Measurements from ENCODE around the gene NT5C1A.

NT5C1A gene

GRCh38 chr1:39632323-39632681 lies 39.6 kb downstream of the NT5C1A start:
- no peaks in the 10 kb centered on the region for H3K36me3 ChIP-seq (ENCODE audit: control insufficient read depth, insufficient read depth, low read length)
- peak overlapping the region; percentile 23 for H3K4me3 ChIP-seq (ENCODE audit: insufficient read depth, low read depth, low read length)
- no peaks in the 10 kb centered on the region for H3K9me3 ChIP-seq (ENCODE audit: control insufficient read depth, low read length)
- WGBS, 2 experiments = 80% methylated on average over 5 of the region's 5 CpGs
- H3K27me3 ChIP-seq (ENCODE audit: control insufficient read depth, insufficient read depth, low read length, poor library complexity, severe bottlenecking) = peaks cover 43% of the 10 kb centered on the region
- peaks cover 24% of the 10 kb centered on the region for H3K4me1 ChIP-seq (ENCODE audit: control insufficient read depth, insufficient read depth, low read length)
- peak overlapping the region; percentile 80 for H3K27ac ChIP-seq (ENCODE audit: insufficient read depth, low read depth, low read length, poor library complexity, severe bottlenecking)

GRCh38 chr1:39631361-39632322 lies 40.3 kb downstream of the NT5C1A start:
- no peak overlapping the region for H3K27ac ChIP-seq (ENCODE audit: insufficient read depth, low read depth, low read length, poor library complexity, severe bottlenecking)
- H3K4me1 ChIP-seq (ENCODE audit: control insufficient read depth, insufficient read depth, low read length) = peaks cover 19% of the 10 kb centered on the region
- no peaks in the 10 kb centered on the region for H3K9me3 ChIP-seq (ENCODE audit: control insufficient read depth, low read length)
- WGBS, 2 experiments = 89 to 90% methylated on average over 15 to 16 of the region's 16 CpGs
- H3K27me3 ChIP-seq (ENCODE audit: control insufficient read depth, insufficient read depth, low read length, poor library complexity, severe bottlenecking) = peaks cover 37% of the 10 kb centered on the region
- H3K36me3 ChIP-seq (ENCODE audit: control insufficient read depth, insufficient read depth, low read length) = no peaks in the 10 kb centered on the region
- no peak overlapping the region for H3K4me3 ChIP-seq (ENCODE audit: insufficient read depth, low read depth, low read length)

GRCh38 chr1:39628807-39629350 lies 43.0 kb downstream of the NT5C1A start:
- Histone ChIP-seq H3K27me3 (ENCODE audit: control insufficient read depth, insufficient read depth, low read length, poor library complexity, severe bottlenecking) (peaks cover 23% of the 10 kb centered on the region), H3K4me3 (ENCODE audit: insufficient read depth, low read depth, low read length) (no peak overlapping the region), H3K27ac (ENCODE audit: insufficient read depth, low read depth, low read length, poor library complexity, severe bottlenecking) (no peak overlapping the region), H3K36me3 (ENCODE audit: control insufficient read depth, insufficient read depth, low read length) (no peaks in the 10 kb centered on the region), H3K4me1 (ENCODE audit: control insufficient read depth, insufficient read depth, low read length) (peaks cover 18% of the 10 kb centered on the region), H3K9me3 (ENCODE audit: control insufficient read depth, low read length) (no peaks in the 10 kb centered on the region)
- 95 to 98% methylated on average over 11 of the region's 11 CpGs for WGBS, 2 experiments

GRCh38 chr1:39626646-39627045 lies 45.3 kb downstream of the NT5C1A start:
- Histone ChIP-seq H3K4me1 (ENCODE audit: control insufficient read depth, insufficient read depth, low read length) (peaks cover 9% of the 10 kb centered on the region), H3K36me3 (ENCODE audit: control insufficient read depth, insufficient read depth, low read length) (no peaks in the 10 kb centered on the region), H3K4me3 (ENCODE audit: insufficient read depth, low read depth, low read length) (no peak overlapping the region), H3K27ac (ENCODE audit: insufficient read depth, low read depth, low read length, poor library complexity, severe bottlenecking) (no peak overlapping the region), H3K9me3 (ENCODE audit: control insufficient read depth, low read length) (no peaks in the 10 kb centered on the region), H3K27me3 (ENCODE audit: control insufficient read depth, insufficient read depth, low read length, poor library complexity, severe bottlenecking) (peaks cover 10% of the 10 kb centered on the region)
- WGBS, 2 experiments = 87 to 88% methylated on average over 16 of the region's 16 CpGs

- WGBS, 2 experiments = 83 to 85% methylated on average over 11 of the region's 11 CpGs
- H3K27me3 ChIP-seq (ENCODE audit: control insufficient read depth, insufficient read depth, low read length, poor library complexity, severe bottlenecking) = peaks cover 10% of the 10 kb centered on the region
- H3K27ac ChIP-seq (ENCODE audit: insufficient read depth, low read depth, low read length, poor library complexity, severe bottlenecking) = no peak overlapping the region
These were observed 46.2 kb downstream of the NT5C1A start for GRCh38 chr1:39625462-39626273.

GRCh38 chr1:39625009-39625408 lies 46.9 kb downstream of the NT5C1A start:
- no peak overlapping the region for H3K27ac ChIP-seq (ENCODE audit: insufficient read depth, low read depth, low read length, poor library complexity, severe bottlenecking)
- no peaks in the 10 kb centered on the region for H3K9me3 ChIP-seq (ENCODE audit: control insufficient read depth, low read length)
- H3K4me1 ChIP-seq (ENCODE audit: control insufficient read depth, insufficient read depth, low read length) = peaks cover 9% of the 10 kb centered on the region
- 85 to 86% methylated on average over 8 of the region's 8 CpGs for WGBS, 2 experiments
- peaks cover 7% of the 10 kb centered on the region for H3K27me3 ChIP-seq (ENCODE audit: control insufficient read depth, insufficient read depth, low read length, poor library complexity, severe bottlenecking)
- no peaks in the 10 kb centered on the region for H3K36me3 ChIP-seq (ENCODE audit: control insufficient read depth, insufficient read depth, low read length)
- H3K4me3 ChIP-seq (ENCODE audit: insufficient read depth, low read depth, low read length) = no peak overlapping the region

More at GRCh38 chr1:39625462-39626273, 46.2 kb downstream of the NT5C1A start:
- no peaks in the 10 kb centered on the region for H3K36me3 ChIP-seq (ENCODE audit: control insufficient read depth, insufficient read depth, low read length)
- no peak overlapping the region for H3K4me3 ChIP-seq (ENCODE audit: insufficient read depth, low read depth, low read length)
- H3K4me1 ChIP-seq (ENCODE audit: control insufficient read depth, insufficient read depth, low read length) = peaks cover 9% of the 10 kb centered on the region
- H3K9me3 ChIP-seq (ENCODE audit: control insufficient read depth, low read length) = no peaks in the 10 kb centered on the region

GRCh38 chr1:39623053-39623452 lies 48.9 kb downstream of the NT5C1A start:
- no peak overlapping the region for H3K27ac ChIP-seq (ENCODE audit: insufficient read depth, low read depth, low read length, poor library complexity, severe bottlenecking)
- peaks cover 9% of the 10 kb centered on the region for H3K4me1 ChIP-seq (ENCODE audit: control insufficient read depth, insufficient read depth, low read length)
- H3K36me3 ChIP-seq (ENCODE audit: control insufficient read depth, insufficient read depth, low read length) = no peaks in the 10 kb centered on the region
- 92 to 94% methylated on average over 6 of the region's 6 CpGs for WGBS, 2 experiments
- no peaks in the 10 kb centered on the region for H3K27me3 ChIP-seq (ENCODE audit: control insufficient read depth, insufficient read depth, low read length, poor library complexity, severe bottlenecking)
- H3K4me3 ChIP-seq (ENCODE audit: insufficient read depth, low read depth, low read length) = no peak overlapping the region
- H3K9me3 ChIP-seq (ENCODE audit: control insufficient read depth, low read length) = no peaks in the 10 kb centered on the region

GRCh38 chr1:39622427-39622826 lies 49.5 kb downstream of the NT5C1A start:
- Histone ChIP-seq H3K4me3 (ENCODE audit: insufficient read depth, low read depth, low read length) (no peak overlapping the region), H3K4me1 (ENCODE audit: control insufficient read depth, insufficient read depth, low read length) (peaks cover 9% of the 10 kb centered on the region), H3K36me3 (ENCODE audit: control insufficient read depth, insufficient read depth, low read length) (no peaks in the 10 kb centered on the region), H3K27me3 (ENCODE audit: control insufficient read depth, insufficient read depth, low read length, poor library complexity, severe bottlenecking) (no peaks in the 10 kb centered on the region), H3K9me3 (ENCODE audit: control insufficient read depth, low read length) (no peaks in the 10 kb centered on the region), H3K27ac (ENCODE audit: insufficient read depth, low read depth, low read length, poor library complexity, severe bottlenecking) (no peak overlapping the region)
- WGBS, 2 experiments = 92 to 95% methylated on average over 2 to 3 of the region's 3 CpGs

- H3K4me3 ChIP-seq (ENCODE audit: insufficient read depth, low read depth, low read length) = no peak overlapping the region
- WGBS, 2 experiments = 85 to 92% methylated on average over 3 of the region's 3 CpGs
- H3K27me3 ChIP-seq (ENCODE audit: control insufficient read depth, insufficient read depth, low read length, poor library complexity, severe bottlenecking) = no peaks in the 10 kb centered on the region
- no peaks in the 10 kb centered on the region for H3K36me3 ChIP-seq (ENCODE audit: control insufficient read depth, insufficient read depth, low read length)
- peaks cover 5% of the 10 kb centered on the region for H3K4me1 ChIP-seq (ENCODE audit: control insufficient read depth, insufficient read depth, low read length)
- H3K9me3 ChIP-seq (ENCODE audit: control insufficient read depth, low read length) = no peaks in the 10 kb centered on the region
- H3K27ac ChIP-seq (ENCODE audit: insufficient read depth, low read depth, low read length, poor library complexity, severe bottlenecking) = no peak overlapping the region
These were observed 51.2 kb downstream of the NT5C1A start for GRCh38 chr1:39620659-39621165.

Measured in ectodermal cell (in vitro differentiated cells).